HG02943 (cell line): ENCODE data around the gene TMTC2.
"Not testable (repeated sequence)": the region's sequence is repeated elsewhere in the genome, so short reads cannot be mapped to it uniquely, and the experiment has no call there.

ENCODE experiments used
- ATAC-seq: cut with Tn5 transposase; IDR thresholded peaks from one replicate; pipeline ENCODE4 v1.9.1; 2021; ENCODE audit warnings: mild to moderate bottlenecking, low read depth, moderate library complexity; ENCODE audit not compliant: unreplicated experiment

The TMTC2 gene

DNA sequence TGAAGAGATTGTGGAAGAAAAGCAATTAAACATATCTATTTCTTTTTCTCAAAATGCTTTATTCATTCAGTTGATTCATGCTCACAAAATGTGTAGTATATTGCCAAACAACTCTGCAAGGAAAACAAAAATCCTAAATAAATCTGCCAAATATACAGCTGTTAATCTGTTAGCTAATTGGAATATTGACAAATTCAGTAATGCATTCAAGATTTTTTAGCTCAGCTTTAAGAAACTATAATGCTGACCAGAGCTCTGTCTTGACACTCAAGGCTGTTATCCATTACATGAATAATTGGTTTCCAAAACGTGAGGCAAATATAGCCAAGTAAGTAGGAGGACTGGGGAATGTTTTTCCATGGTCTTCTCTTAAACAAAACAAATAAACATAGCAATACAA, 146.8 kb downstream of the TMTC2 start:
- ATAC-seq: no peak

DNA sequence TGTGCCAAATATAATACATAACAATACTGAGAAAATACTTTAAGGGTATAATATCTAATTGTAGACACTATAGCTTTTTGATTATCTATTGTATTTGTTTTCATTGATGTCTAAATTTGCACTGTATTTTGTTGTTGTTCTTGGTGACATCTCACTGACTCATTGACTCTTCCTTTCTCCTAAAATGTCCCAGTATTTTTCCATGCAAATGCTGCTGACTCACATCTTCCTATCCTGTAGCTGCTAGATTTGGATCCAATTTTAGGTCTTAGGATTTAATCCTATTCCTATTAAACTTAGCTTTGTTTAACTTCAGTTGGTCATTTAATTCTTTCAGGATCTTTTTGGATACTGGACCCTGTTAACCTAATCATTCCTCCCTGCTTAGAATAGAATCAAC, 148.5 kb downstream of the TMTC2 start:
- ATAC-seq: no peak

GRCh38 chr12:82838131-82838551, 151.4 kb downstream of the TMTC2 start:
- no peak for ATAC-seq

DNA sequence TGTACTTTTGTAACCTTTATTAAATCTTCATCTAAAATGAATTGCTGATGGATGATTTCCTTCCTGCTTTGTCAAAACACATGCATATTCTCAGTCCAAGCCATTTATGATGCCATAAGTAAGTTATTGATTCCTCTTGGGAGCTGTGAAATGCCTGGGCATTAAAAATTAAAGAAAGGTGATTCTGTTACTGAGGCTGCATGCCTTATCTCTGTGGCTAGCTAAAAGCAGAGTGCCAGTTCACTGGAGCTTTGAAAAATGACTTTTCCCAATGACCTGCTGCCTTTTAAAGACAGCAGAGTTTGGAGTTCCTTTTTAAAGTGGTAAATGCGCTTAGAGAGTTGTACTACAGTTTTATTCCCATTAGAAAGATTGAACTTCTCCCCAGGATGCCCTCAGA, 152.1 kb downstream of the TMTC2 start:
- no peak for ATAC-seq

DNA sequence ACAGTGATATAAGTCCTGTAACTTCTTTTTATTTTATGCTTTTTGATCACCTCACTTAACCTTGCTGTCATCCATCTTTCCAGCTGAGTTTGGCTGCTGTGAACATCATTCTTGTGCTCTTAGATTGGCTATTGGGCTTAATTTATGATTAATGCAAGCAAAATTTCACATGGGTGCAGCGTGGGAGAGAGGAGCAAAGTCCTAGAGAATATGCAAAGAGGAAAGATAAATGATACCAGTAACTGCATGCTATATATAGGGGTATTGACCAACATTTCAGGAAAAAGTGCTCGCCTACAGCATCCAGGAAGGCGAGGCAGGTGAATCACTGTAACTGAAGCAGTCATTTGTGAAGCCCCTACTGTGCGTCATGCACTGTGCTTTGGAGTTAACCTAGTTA, 153.1 kb downstream of the TMTC2 start:
- ATAC-seq: no peak

- no peak for ATAC-seq
Observed at GRCh38 chr12:82841487-82841904, 154.8 kb downstream of the TMTC2 start.

GRCh38 chr12:82842480-82842879, 155.8 kb downstream of the TMTC2 start:
- no peak for ATAC-seq

DNA sequence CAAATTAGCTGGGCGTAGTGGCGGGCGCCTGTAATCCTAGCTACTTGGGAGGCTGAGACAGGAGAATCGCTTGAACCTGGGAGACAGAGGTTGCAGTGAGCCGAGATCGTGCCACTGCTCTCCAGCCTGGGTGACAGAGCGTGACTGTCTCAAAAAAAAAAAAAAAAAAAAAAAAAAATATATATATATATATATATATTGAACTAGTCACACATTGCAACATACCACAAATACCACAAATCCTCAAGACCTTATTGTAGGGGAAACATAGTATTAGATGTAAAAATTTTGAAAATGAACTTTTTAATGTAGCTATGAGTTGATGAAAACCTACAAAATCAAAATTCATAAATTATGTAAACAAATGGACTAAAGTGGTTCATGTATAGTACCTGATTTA, 158.4 kb downstream of the TMTC2 start:
- ATAC-seq: not testable (repeated sequence)

- no peak for ATAC-seq
Observed at GRCh38 chr12:82848845-82849244, 162.1 kb downstream of the TMTC2 start.

- ATAC-seq: no peak
Observed at GRCh38 chr12:82852529-82852928, 165.8 kb downstream of the TMTC2 start.

GRCh38 chr12:82855872-82856271, 169.2 kb downstream of the TMTC2 start:
- ATAC-seq: peak; percentile 87

- ATAC-seq: no peak
Observed at GRCh38 chr12:82857276-82857675, 170.6 kb downstream of the TMTC2 start.

GRCh38 chr12:82857911-82858533, 171.3 kb downstream of the TMTC2 start:
- ATAC-seq: no peak

- no peak for ATAC-seq
Observed at GRCh38 chr12:82858534-82858917, 171.8 kb downstream of the TMTC2 start.

GRCh38 chr12:82862069-82862841, 175.5 kb downstream of the TMTC2 start:
- no peak for ATAC-seq

DNA sequence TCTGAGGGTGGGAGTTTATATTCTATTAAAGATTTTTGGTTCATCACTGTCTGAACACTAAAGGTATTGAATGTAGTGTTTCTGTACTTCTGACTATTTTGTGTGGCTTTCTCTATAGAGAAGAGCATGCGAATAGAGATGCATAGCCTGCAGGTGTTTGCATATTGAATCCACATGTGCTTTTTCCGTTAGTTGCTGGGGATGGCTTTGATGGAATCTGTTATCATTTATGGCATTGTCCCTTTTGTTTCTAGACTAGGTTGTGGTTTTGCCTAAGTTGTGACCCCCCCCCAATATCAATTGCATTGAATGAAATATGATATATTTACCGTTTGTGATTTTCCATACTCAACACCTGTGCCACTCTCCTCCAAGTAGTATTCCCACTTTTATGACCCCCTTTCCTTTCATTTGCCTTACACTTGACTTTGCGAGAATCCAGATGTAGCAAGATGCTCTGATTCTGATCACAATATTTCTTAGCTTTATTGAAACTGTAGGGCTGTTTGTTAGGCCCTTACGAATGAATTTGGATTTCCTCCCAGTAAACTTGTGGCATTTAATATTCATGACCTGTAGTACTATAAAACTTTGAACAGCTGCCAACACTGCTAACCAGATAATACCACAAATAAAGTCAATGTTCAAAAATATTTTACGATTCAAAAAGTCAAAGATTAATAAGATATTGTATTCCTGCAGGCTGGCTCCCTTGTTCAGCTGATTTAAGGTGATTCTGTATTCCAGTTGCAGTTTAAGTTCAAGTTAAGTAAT, 176.4 kb downstream of the TMTC2 start:
- ATAC-seq: no peak

- no peak for ATAC-seq
Observed at GRCh38 chr12:82866227-82866775, 179.6 kb downstream of the TMTC2 start.

GRCh38 chr12:82866946-82867345, 180.2 kb downstream of the TMTC2 start:
- no peak for ATAC-seq

DNA sequence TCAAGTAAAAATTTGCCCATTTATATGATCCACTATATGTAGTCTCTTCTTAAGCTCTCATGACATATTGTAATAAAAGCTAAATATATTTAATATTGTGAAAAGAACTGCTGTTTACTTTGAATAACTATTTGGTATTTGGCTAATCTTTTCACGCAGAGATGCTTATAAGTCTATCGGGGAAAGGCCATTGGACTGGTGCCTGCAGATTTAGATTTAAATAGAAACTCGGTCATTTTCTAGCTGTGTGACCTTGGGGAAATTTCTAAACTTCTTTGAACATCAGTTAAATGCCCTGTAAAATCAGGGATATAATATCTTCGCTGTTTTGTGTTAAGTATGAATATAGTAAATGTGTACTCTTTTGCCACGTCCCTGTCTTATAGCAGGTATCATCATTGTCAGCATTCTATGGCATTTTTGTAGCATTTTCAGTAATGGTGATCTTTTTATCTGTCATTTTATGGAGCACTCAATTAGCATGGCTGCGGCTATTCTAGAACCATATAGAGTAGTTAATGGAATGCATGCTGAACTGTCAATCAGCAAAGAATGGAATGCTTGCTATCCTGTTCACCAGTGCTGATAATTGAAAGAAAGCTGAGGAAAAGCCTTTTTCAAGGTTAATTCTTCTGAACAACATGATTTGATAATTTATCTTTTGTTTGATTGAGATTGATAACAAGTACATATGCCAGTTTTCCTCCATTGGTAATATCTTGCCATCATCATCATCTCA, 181.2 kb downstream of the TMTC2 start:
- no peak for ATAC-seq

DNA sequence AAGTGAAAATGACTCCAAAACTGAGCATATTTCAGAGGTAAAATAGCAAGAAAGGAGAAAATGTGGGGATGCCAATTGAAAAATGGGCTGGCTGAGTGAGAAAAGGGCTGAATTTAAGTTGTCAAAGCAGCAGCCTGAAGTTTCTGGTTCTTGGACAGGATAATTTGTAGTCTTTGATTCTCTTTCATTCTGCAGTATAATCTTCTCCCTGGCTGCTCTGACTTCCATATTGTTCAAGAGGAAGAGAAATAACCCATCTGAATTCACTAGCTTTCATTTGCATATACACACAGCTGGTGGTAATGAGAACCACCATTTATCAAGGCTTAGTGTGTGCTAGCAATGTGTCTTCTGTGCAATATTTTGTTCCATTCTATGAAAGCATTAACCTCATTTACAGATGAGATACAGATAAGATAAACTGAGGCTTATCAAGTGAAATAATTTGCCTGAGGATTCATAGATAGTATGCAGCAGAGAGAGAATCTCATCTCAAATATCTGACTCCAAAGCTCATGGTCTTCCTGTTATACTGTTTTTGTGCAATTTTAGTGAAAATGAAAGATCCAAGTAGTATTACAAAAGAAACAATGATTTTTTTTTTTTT, 184.2 kb downstream of the TMTC2 start:
- peak; percentile 72 for ATAC-seq
